GM19239 (cell line): ENCODE measurements around the gene ADO.

Experiments used
- DNase-seq: peaks from one replicate; pipeline ENCODE4 v3.0.0; 2011; ENCODE audit warnings: low spot score; ENCODE audit not compliant: insufficient read length
- FAIRE-seq: peaks from 2 replicates; lab custom pipeline; 2011; peaks lifted over from hg19 to GRCh38; lab: Jason Lieb, UNC

Gene ADO

GRCh38 chr10:62856021-62856420 lies 51.5 kb downstream of the ADO start:
- FAIRE-seq = no peak
- DNase-seq = no peak
